Measurements from ENCODE around the gene SORCS1.
A peak's percentile ranks its signal among the peaks of the same experiment; 100 is the strongest.

Gene SORCS1

DNA sequence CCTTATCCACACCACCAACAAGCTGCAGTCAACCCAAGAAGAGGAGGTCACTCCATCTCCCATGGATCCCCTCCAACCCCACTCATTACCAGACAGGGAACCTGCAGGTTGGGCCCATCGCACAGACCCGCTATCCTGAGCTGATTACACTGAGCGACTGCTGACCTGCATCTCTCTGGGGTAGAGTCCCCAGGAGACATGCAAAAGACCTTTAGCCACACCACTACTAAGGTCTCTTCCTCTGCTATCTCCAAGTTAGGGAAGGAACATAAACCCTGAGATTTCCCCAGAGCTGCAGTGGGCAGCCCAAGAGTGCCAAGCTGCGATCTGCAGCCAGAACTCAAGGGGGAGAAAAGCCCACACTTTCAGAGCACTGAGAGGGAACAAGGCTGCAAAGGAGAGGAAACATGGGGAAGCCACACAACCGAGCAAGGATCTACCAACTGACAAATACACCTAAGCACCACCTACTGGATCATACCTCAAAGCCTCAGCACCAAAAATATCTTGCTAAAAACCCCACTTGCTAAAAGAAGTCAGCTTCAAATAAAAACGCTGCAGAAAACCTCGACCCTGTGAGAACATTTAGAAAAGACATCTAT is 298.2 kb downstream of the SORCS1 start:
- no peak for DNase-seq

DNA sequence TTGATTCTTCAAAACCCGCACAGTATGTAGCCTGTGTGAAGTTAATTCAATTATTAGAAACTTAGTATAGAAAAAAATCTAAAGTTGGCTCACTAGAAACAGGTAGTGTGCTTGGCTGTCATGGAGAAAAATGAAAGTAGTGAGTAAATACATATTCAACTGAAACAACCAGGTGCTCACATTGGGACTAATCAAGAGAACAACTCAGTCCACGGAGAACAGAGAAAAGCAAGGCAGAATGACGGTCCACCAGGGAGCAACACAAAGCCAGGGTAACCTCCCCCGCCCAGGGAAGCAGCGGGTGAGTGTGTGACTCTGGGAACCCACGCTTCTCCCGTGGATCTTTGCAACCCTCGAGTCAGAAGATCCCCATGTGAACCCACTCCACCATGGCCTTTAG is 300.5 kb downstream of the SORCS1 start:
- no peak for DNase-seq
- in situ Hi-C loops (cut with MboI; ENCODE audit: low pct_unique_long_range_greater_than_20kb, low sequenced_read_pairs): no loop called here

More for the DNA sequence above, 298.2 kb downstream of the SORCS1 start:
- in situ Hi-C loops (cut with MboI; ENCODE audit: low pct_unique_long_range_greater_than_20kb, low sequenced_read_pairs): no loop called here

DNA sequence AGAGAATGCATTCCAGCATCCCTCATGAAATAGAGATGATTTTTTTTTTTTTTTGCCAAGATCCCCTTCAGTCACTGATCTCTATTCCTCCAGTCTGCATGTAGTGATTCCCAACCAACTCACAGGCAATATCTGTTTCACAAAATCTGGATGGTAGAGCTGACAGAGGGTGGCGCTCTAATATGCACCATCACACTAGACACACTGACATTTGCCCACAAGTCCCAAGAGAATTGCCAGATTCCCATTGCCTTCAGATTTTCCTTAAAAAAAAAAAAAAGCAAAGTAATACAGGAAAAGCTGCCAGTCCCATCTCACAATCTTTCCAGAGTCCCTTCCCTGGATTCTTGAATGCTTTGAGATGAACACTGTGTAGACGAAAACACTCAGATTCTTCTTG is 301.0 kb downstream of the SORCS1 start:
- peak; percentile 1 for DNase-seq
- in situ Hi-C loops (cut with MboI; ENCODE audit: low pct_unique_long_range_greater_than_20kb, low sequenced_read_pairs): no loop called here

DNA sequence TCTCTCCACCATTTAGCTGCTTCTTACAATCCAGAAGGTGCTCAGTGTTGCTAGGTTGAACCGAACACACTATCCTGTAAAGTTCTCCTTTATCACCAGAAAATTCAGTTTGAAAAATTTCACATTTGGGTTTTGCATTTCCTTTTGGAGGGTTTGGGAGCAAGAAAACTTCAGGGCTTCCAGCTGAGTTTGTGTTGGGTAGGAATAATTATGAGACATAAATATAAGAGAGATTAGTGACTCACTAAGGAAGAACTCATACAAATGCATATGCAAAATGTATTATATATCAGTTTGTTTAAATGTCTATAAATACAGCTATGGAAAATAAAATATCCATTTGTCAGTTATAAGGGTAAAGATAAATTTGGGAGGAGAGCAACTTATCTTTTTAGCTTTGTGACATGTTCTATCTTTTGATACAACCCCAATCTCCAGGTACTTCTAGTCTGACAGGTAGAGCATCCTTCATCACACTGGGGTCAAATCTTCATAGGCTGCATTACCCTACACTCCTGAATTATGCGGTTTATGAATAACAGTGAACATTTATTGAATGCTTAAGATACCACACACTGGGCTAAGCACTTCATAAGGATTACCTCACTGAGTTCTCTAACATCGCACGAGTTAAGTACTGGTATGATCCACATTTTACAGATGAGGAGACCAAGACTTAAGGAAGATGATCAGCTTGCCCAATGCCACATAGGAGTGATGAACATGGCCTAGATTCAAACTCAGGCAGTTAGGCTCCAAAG is 304.4 kb downstream of the SORCS1 start:
- in situ Hi-C loops (cut with MboI; ENCODE audit: low pct_unique_long_range_greater_than_20kb, low sequenced_read_pairs): no loop called here

DNA sequence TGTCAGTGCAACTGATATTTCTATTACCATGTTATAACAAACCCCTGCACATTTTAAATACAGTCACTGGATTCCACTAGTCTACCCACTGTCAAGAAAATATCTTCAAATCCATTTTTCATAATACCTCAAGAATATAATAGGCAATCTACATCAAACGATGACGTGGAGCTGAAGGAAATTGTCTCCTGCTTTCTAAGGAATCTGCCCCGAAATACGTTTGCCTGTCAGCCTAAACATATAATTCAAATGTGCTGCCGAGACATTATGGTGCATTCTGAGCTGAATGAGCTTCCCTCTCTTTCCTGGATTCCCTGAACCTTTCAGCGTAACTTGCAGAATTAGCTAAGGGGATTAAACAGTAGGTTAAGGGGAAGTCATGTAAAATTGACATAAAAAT is 306.8 kb downstream of the SORCS1 start:
- in situ Hi-C loops (cut with MboI; ENCODE audit: low pct_unique_long_range_greater_than_20kb, low sequenced_read_pairs): no loop called here
- DNase-seq: no peak

More for the DNA sequence above, 304.4 kb downstream of the SORCS1 start:
- DNase-seq: no peak

DNA sequence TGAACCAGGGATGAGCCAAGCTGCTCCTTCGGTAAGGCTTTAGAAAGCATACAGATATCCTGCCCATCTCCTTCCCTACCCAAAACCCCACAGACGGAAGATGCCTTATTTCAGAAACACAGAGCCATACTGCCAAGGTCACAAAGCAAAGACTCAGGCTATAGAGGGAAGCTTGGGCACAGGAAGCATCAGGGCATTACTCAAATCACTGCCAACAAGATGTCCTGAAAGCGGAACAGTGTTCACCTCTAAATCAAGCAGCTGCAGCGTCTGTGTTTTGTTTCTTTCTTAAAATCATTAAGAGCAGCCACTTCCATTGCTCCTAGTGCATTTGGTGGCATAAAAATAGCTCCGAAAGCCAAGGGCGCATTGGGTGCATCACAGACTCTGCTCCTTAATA is 307.3 kb downstream of the SORCS1 start:
- in situ Hi-C loops (cut with MboI; ENCODE audit: low pct_unique_long_range_greater_than_20kb, low sequenced_read_pairs): no loop called here
- DNase-seq: no peak

DNA sequence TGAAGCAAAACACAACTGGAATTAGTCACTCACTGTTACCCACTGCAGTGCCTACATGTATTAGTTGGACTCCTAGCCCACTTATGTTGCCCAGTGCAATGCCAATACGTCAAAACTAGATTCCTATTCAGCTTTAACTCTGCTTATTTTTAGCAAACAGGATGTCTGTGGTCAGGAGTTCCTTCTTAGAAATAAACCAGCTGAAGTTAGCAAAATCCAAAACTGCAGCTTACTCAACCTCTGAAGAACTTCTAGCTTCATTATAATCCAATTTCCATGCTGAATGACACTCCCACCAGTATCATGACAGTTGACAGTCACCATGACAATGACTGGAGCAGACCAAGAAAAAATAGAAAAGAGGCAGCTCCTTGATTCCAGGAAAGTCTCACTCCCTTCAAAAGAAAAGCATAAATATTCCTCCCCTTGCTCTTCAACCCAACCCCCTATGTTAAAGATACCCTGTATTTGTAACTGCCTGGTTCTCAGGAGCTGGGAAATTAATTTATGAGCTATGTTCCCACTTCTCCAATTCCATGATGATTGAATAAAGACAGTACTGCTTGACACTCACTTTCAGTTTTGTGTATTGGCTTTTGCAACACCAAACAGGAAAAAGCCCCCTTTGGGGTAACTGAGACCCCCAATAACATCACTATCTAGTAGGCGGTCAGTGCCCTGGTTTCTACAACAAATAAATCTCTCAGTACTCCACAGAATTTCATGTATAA is 327.4 kb downstream of the SORCS1 start:
- in situ Hi-C loops (cut with MboI; ENCODE audit: low pct_unique_long_range_greater_than_20kb, low sequenced_read_pairs): no loop called here

DNA sequence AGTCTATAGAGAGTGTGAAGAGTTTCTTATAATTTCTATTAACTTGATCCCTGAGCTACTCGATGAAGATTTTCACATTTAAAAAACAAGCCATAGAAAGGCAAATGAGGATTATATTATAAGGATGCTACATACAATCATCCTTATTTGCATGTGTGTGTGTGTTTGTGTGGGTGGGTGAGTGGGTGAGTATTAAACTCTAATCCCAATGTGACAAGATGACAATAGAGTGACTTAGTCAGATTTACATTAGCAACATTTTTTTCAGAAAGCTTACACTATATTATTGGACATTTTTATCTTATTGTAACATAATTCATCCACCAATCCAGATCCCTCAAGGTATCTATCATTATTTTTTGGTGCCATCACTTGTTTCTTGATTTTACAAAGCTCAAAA is 331.7 kb downstream of the SORCS1 start:
- in situ Hi-C loops (cut with MboI; ENCODE audit: low pct_unique_long_range_greater_than_20kb, low sequenced_read_pairs): no loop called here

More for the DNA sequence above, 327.4 kb downstream of the SORCS1 start:
- DNase-seq: peak; percentile 72

DNA sequence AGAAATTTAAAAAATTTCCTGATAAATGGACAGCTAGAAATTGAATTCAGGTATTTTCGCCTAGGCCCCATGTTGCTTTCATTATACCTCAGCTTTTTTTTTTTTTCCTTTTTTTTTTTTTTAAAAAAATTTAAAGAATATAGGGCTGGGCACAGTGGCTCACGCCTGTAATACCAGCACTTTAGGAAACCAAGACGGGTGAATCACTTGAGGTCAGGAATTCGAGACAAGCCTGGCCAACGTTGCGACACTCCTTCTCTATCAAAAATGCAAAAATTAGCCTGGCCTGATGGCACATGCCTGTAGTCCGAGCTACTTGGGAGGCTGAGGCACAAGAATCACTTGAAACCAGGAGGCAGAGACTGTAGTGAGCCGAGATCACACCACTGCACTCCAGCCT is 334.0 kb downstream of the SORCS1 start:
- in situ Hi-C loops (cut with MboI; ENCODE audit: low pct_unique_long_range_greater_than_20kb, low sequenced_read_pairs): no loop called here
- no peak for DNase-seq

More for the DNA sequence above, 331.7 kb downstream of the SORCS1 start:
- no peak for DNase-seq

DNA sequence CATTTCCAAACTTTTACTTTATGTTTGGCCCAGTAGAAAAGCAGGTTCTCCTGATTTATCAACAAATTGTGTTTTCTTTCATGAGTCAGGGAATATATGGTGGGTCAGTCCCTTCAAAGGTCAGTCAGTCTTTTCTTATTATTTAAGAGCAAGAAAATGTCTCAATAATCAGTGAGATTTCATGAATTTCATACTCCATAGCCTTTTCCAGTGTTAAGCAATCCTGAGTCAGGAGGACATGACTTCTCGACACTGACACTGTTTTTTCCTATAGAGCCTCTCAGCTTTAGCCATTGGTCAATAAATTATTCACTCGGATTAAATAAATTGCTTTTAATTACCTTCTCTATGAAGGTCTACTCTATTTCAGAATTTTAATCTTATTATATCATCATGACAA is 334.5 kb downstream of the SORCS1 start:
- no peak for DNase-seq
- in situ Hi-C loops (cut with MboI; ENCODE audit: low pct_unique_long_range_greater_than_20kb, low sequenced_read_pairs): no loop called here

DNA sequence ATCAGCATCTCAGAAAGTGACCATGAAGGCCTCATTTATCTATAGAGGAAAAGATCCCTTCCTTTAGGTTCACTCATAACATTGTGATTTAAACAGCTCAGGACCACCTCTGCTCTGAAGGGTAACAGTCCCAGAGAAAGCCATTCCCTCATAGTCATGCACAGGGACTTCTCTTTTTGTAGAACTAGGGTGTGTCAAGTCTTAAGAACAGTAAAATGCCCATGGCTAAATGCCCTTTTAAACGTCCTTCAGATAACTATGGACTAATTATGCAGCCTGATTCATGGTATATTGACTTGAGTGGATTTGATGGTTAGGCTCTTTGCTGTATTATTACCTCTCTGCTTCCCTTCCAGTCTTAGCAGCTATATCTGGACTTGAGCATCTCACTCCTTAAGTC is 337.8 kb downstream of the SORCS1 start:
- no peak for DNase-seq
- in situ Hi-C loops (cut with MboI; ENCODE audit: low pct_unique_long_range_greater_than_20kb, low sequenced_read_pairs): no loop called here

DNA sequence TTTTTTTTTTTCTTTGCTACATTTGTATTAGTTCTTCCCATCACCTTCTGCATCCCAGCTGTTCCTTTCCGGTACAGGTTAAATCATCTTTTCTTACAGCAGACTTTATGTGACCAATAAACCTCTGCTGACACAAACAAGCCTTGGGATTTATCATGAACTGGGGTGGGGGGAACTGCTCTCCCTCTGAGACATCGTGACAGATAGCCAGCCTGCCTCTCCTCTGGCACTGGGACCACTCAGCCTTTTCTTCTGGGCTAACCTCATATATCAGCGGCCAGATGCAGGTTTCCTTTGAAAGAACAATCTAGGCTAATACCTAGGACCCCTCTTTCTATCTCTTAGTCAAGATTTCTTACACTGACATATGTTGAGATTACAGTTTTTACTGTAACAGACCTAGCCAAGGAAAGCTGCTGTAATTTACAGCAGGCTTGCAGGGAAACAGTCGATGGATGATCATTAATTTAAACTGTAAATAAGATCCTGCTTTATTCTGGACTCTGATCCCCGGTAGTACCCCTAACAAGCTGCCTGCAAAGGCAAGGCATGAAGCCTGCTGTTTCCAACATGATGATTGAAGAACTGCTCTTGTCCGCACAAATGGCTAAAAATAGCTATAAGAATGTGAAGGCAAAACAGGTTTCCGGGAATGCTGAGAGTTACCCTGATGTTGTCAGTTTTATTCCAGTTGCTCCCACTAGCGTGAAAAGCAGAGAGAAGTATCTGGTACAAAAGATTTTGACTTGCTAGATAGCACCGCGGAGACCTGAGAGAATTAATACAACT is 338.7 kb downstream of the SORCS1 start:
- DNase-seq: no peak
- in situ Hi-C loops (cut with MboI; ENCODE audit: low pct_unique_long_range_greater_than_20kb, low sequenced_read_pairs): no loop called here

DNA sequence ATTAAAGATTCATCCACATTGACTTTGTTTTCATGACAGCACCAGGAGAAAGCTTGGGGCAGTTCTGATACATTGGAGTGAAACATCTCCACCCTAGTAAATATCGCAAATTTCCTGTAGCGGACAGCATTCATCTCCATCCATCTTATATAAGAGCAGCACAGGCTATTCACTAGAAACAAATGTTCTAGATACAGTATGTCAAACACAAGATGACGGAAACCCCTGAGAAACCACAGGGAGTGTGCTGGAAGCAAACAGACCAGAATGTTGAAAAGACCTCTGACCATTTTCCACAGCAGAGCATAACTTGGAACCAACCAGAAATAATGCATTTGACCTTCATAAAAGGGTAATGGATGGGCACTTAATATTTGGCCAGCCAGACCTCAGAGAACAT is 343.9 kb downstream of the SORCS1 start:
- in situ Hi-C loops (cut with MboI; ENCODE audit: low pct_unique_long_range_greater_than_20kb, low sequenced_read_pairs): no loop called here
- no peak for DNase-seq

DNA sequence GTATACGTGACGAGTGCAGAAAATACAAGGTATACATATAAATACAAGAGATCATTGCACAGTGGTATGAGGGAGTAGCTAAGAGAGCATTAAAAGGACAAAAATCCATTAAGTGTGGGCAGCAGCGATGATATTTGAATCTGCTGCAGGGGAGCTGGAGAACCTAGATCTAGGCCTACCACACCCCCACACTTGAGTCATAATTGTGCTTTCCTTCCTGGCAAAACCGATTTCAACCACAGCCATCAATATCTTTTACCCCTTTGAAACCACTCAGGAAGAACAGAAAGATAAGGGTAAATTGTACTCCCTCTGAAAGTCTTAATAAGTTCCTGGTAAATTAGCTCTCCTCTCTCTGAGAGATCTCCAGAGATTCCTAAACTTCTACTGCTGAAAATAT is 345.0 kb downstream of the SORCS1 start:
- peak; percentile 62 for DNase-seq
- in situ Hi-C loops (cut with MboI; ENCODE audit: low pct_unique_long_range_greater_than_20kb, low sequenced_read_pairs): no loop called here

DNA sequence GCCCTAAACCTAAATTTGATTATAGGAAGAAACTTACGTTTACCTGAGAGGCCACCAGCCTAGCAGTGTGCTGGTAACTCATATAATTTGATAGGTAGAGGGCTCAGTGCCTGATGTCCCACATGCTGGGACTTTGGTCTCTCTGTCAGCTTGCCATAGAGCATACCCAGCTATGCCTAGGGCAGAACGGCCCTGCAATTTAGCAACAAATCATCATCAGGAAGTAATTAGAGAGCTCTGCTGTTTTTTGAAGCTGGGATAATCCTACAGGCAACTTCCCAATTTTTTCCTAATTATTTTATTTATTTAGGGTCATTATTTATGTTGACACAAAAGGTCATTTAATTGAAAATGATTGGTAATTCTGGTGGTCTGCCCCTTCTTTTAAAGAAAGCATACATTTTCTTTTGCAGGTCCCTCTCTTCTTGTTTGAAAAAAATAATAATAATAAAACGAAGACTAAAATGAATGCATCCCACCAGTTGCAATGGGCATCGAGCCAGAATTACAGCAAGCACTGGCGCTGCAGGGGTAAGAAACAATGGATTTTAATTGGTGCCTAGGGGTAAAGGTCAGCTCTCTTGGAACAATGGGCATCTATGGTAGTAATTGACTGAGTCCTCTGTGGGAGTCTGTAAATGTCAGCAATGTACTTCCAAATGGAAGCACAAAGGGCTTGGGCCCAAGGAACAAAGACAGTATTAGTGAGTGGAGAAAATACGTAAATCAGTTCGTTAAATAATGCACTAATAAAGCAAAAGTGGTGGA is 348.0 kb downstream of the SORCS1 start:
- in situ Hi-C loops (cut with MboI; ENCODE audit: low pct_unique_long_range_greater_than_20kb, low sequenced_read_pairs): no loop called here
- no peak for DNase-seq

DNA sequence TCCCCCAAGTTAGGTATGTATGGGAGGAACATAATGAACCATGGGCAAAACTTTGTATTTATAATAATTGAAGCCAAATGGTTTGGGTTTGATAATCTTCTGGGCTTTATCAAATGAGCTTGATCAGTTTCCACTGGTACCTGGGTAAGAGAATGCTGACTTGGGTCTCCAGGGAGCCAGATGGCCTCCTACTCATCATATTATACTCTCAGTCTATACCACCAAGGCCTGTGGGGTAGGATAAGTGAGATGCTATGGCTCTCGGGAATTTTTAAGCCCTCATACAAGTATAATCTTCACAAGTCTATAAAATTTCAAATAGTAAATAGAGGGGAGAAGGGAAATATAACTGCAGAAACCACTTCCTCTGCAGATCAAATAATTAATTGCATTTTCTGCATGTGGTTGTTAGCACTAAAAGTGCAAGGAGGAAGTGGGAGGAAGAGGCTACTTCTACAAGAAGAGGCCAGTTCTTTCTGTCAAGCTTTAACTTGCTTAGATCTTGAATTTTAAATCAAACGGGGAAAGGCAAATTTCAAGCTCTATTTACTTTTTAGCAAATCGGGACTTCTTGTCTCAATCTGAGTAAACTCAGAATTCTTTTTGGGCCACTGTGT is 349.0 kb downstream of the SORCS1 start:
- DNase-seq: no peak
- in situ Hi-C loops (cut with MboI; ENCODE audit: low pct_unique_long_range_greater_than_20kb, low sequenced_read_pairs): no loop called here

DNA sequence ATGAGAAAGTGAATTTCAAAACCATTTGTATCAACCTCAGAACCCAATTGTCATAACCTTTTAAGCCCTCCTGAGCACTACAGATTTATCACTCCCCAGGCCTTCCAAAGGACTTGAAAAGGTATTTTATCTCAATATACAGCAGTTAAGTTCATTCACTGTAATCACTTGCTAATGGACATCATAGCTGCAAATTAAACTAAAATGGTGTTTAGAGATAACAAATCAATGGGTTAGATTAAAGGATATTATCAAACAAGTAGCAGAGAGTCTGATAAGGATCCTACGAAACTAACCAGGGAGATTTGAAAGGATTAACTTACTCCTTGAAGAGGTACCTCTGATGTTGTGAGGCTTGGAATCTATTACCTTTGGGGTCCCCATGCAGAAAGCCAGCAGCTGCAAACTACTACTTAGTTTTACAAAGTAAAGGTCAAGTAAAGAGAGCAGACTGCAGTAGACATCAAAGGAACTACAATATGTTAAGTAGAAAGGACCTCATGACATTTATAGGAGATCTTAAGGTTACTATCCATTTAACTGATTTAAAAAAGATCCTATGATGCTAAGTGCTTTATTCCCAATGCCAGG is 359.4 kb downstream of the SORCS1 start:
- no peak for DNase-seq
- in situ Hi-C loops (cut with MboI; ENCODE audit: low pct_unique_long_range_greater_than_20kb, low sequenced_read_pairs): no loop called here

DNA sequence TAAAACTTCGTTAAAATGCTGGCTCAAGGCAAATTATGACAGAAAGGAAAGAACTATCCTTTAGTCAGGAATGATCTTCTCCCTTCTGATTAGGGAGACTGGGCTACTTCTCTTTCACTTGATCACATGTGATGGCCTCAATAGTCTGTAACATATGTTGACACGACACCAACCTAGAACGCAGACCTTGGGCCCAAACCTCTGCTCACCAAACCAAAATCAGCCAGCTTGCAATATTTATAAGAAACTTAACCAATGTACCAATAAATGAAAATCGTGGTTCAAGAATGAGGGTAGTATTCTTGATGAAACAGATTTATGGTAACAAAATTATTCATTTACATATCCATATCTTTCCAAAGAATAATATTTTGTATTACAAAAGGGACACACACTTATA is 361.6 kb downstream of the SORCS1 start:
- in situ Hi-C loops (cut with MboI; ENCODE audit: low pct_unique_long_range_greater_than_20kb, low sequenced_read_pairs): no loop called here
- DNase-seq: no peak

Measured in KBM-7 (cell line).